ENCODE measurements around the gene PFDN4. TPM values are rescaled to one million over a fixed set of nuclear protein-coding genes. Genes with fewer than 3 reads are reported as not detected.
A peak's percentile ranks its signal among the peaks of the same experiment; 100 is the strongest.

The PFDN4 gene
- total and polyA plus RNA-seq, 2 of the 13 experiments (the other 11 are each of a cell fraction or from before 2014, with no cell fraction given): 59.8 to 227 TPM

- TF ChIP-seq STAT6 (CRISPR knock-in tag; IDR thresholded peaks at IDR 0.05; ENCODE audit: borderline replicate concordance): peak; percentile 66; the same call in 1 of the 2 replicates
- TF ChIP-seq ZBTB20 (CRISPR knock-in tag; IDR thresholded peaks at IDR 0.05; ENCODE audit: borderline replicate concordance, low read depth): peak; percentile 96
- no peak for TF ChIP-seq ZNF207 (IDR thresholded peaks at IDR 0.05; ENCODE audit: borderline replicate concordance)
- peak; percentile 98 for TF ChIP-seq ATF2 (CRISPR knock-in tag; IDR thresholded peaks at IDR 0.05)
- no peak for TF ChIP-seq RBM39 (IDR thresholded peaks at IDR 0.05; ENCODE audit: low read depth, low read length, poor library complexity, severe bottlenecking)
- peak; percentile 93 for TF ChIP-seq CREM (IDR thresholded peaks at IDR 0.05)
- no peak for TF ChIP-seq CREM (CRISPR knock-in tag; IDR thresholded peaks at IDR 0.05)
- no peak; the same call in 1 of the 2 replicates for TF ChIP-seq ZMAT3 (CRISPR knock-in tag; conservative IDR thresholded peaks at IDR 0.05)
- TF ChIP-seq MAFK (conservative IDR thresholded peaks at IDR 0.05 in 1 of 2, IDR thresholded peaks at IDR 0.05 in 1 of 2; ENCODE audit: low read length in 2 of 2): peak in 1 of 2 experiments; percentile 20; a peak in 2 of 4 replicates
- peak; percentile 86 for TF ChIP-seq YEATS2 (CRISPR knock-in tag; IDR thresholded peaks at IDR 0.05; ENCODE audit: borderline replicate concordance)
- TF ChIP-seq MLX (CRISPR knock-in tag; IDR thresholded peaks at IDR 0.05): peak; percentile 90
- TF ChIP-seq TOPORS (CRISPR knock-in tag; IDR thresholded peaks at IDR 0.05): no peak
- no peak for TF ChIP-seq ZNF713 (CRISPR knock-in tag; IDR thresholded peaks at IDR 0.05)
- TF ChIP-seq ZNF780A (CRISPR knock-in tag; IDR thresholded peaks at IDR 0.05): no peak
- 0 out of 2 replicates have a peak, but pooled peaks have one; percentile 77 for TF ChIP-seq ZZZ3 (CRISPR knock-in tag; IDR thresholded peaks at IDR 0.05; ENCODE audit: borderline replicate concordance)
- TF ChIP-seq ZNF292 (CRISPR knock-in tag; IDR thresholded peaks at IDR 0.05; ENCODE audit: borderline replicate concordance, low read depth): peak; percentile 95
- TF ChIP-seq ZNF704 (CRISPR knock-in tag; IDR thresholded peaks at IDR 0.05; ENCODE audit: borderline replicate concordance): no peak
- TF ChIP-seq STAG1 (CRISPR knock-in tag; IDR thresholded peaks at IDR 0.05): peak; percentile 64
- TF ChIP-seq ZFP36 (IDR thresholded peaks at IDR 0.05; ENCODE audit: borderline replicate concordance, low read depth, low read length, partially characterized antibody): no peak
- no peak for TF ChIP-seq TBP (CRISPR knock-in tag; IDR thresholded peaks at IDR 0.05)
- TF ChIP-seq AGO1 (IDR thresholded peaks at IDR 0.05; ENCODE audit: low read depth, low read length, poor library complexity, severe bottlenecking): no peak
- no peak for TF ChIP-seq POLR2G (IDR thresholded peaks at IDR 0.05; ENCODE audit: low read depth, low read length)
- no peak for TF ChIP-seq KLF15 (CRISPR knock-in tag; IDR thresholded peaks at IDR 0.05; ENCODE audit: borderline replicate concordance)
Observed at GRCh38 chr20:54194724-54195438, 13.0 kb upstream of the PFDN4 start (continued).
